H1 (cell line): Measurements from ENCODE around the gene BUB1B. TPM values are rescaled to one million over a fixed set of nuclear protein-coding genes. Genes with fewer than 3 reads are reported as not detected.

Experiments
- CTCF ChIA-PET: fragments of 300-600 bp; sonication (Branson Sonifier 250); formaldehyde crosslinking; loops from one replicate; lab custom pipeline; 2021; ENCODE audit not compliant: partially characterized antibody; lab: Charles Lee
- POLR2A ChIA-PET: fragments of 300-600 bp; sonication (Branson Sonifier 250); formaldehyde crosslinking; loops from one replicate; lab custom pipeline; 2021; ENCODE audit warnings: inconsistent platforms; ENCODE audit not compliant: partially characterized antibody; lab: Charles Lee
- DNase-seq, 2 experiments: peaks; one replicate each; pipeline versions ENCODE4 v3.0.0 to v3.0.0-alpha.2; 2010 to 2022; ENCODE audit warnings: low spot score in 2 of 2, low read depth in 1 of 2, mixed read lengths in 1 of 2
- FAIRE-seq: peaks from 2 replicates; lab custom pipeline; 2011; peaks lifted over from hg19 to GRCh38; lab: Jason Lieb, UNC
- H2AFZ ChIP-seq: 2 replicates; pipeline ENCODE4 v1.8.1; 2012; ENCODE audit warnings: low read length, inconsistent platforms
- H2AK5ac ChIP-seq: 2 replicates; pipeline ENCODE4 v1.6.1; 2013; ENCODE audit warnings: low read depth, low read length
- H2BK120ac ChIP-seq: replicated peaks from 2 replicates; pipeline ENCODE3; 2013; ENCODE audit warnings: low read depth, low read length, inconsistent platforms
- H2BK12ac ChIP-seq: 2 replicates; pipeline ENCODE4 v1.6.1; 2013; ENCODE audit warnings: low read depth, low read length
- H2BK15ac ChIP-seq: 2 replicates; pipeline ENCODE4 v1.6.1; 2013; ENCODE audit warnings: low read length
- H2BK20ac ChIP-seq: 2 replicates; pipeline ENCODE4 v1.6.1; 2013; ENCODE audit warnings: low read length
- H2BK5ac ChIP-seq: 2 replicates; pipeline ENCODE4 v1.6.1; 2013; ENCODE audit warnings: low read depth, low read length
- H3K14ac ChIP-seq: 2 replicates; pipeline ENCODE4 v1.6.1; 2013; ENCODE audit warnings: inconsistent platforms; ENCODE audit not compliant: insufficient read length
- H3K18ac ChIP-seq: 2 replicates; pipeline ENCODE4 v1.6.1; 2013; ENCODE audit warnings: low read length; ENCODE audit errors: extremely low read depth
- H3K23ac ChIP-seq: 2 replicates; pipeline ENCODE4 v1.6.1; 2013; ENCODE audit warnings: inconsistent platforms; ENCODE audit not compliant: insufficient read length
- H3K23me2 ChIP-seq: 2 replicates; pipeline ENCODE4 v1.6.1; 2013; ENCODE audit warnings: low read depth, low read length
- H3K27ac ChIP-seq: 2 replicates; pipeline ENCODE4 v1.6.1; 2011; ENCODE audit warnings: low read depth, low read length, inconsistent platforms
- H3K27me3 ChIP-seq, 4 experiments: replicated peaks in 1 of 4; 1 replicate in 1 of 4; 2 replicates in 3 of 4; pipeline versions ENCODE4 v1.6.1 to v1.8.1; 2011 to 2013; ENCODE audit warnings: low read length in 3 of 4, mild to moderate bottlenecking in 3 of 4, inconsistent platforms in 2 of 4, mixed read lengths in 2 of 4, moderate library complexity in 1 of 4; ENCODE audit not compliant: control insufficient read depth in 3 of 4, insufficient read depth in 3 of 4; ENCODE audit errors: extremely low read depth in 1 of 4
- H3K36me3 ChIP-seq, 4 experiments: 2 replicates each; pipeline versions ENCODE4 v1.6.1 to v1.8.1; 2011 to 2013; ENCODE audit warnings: mild to moderate bottlenecking in 4 of 4, low read length in 3 of 4, moderate library complexity in 2 of 4, control low read depth in 1 of 4, inconsistent platforms in 1 of 4; ENCODE audit not compliant: insufficient read depth in 4 of 4, control insufficient read depth in 2 of 4
- H3K4ac ChIP-seq: replicated peaks from 2 replicates; pipeline ENCODE3; 2013; ENCODE audit warnings: low read length, low read depth, mixed read lengths, inconsistent platforms; ENCODE audit not compliant: insufficient read length
- H3K4me1 ChIP-seq, 4 experiments: replicated peaks in 1 of 4; 1 replicate in 1 of 4; 2 replicates in 3 of 4; pipeline versions ENCODE4 v1.6.1 to v1.8.1; 2011 to 2013; ENCODE audit warnings: low read length in 3 of 4, inconsistent platforms in 2 of 4, mixed read lengths in 1 of 4; ENCODE audit not compliant: insufficient read depth in 4 of 4, control insufficient read depth in 3 of 4
- H3K4me2 ChIP-seq, 2 experiments: 2 replicates each; pipeline versions ENCODE4 v1.6.1 to v1.8.1; 2011 to 2013; ENCODE audit warnings: low read depth in 2 of 2, low read length in 2 of 2, control low read depth in 1 of 2, inconsistent platforms in 1 of 2, mild to moderate bottlenecking in 1 of 2; ENCODE audit not compliant: insufficient read depth in 1 of 2
- H3K4me3 ChIP-seq, 4 experiments: fragments of 200-600, 300-600 bp in 1 of 4; sonication (generic), shearing (Covaris generic), sonication (Bioruptor Twin) in 1 of 4; 2 replicates each; pipeline versions ENCODE4 v1.5.1 to v1.8.1; 2011 to 2016; ENCODE audit warnings: low read length in 4 of 4, low read depth in 3 of 4, control low read depth in 2 of 4, inconsistent platforms in 2 of 4, mild to moderate bottlenecking in 2 of 4, mixed read lengths in 1 of 4, moderate library complexity in 1 of 4; ENCODE audit not compliant: insufficient read depth in 2 of 4; ENCODE audit errors: extremely low read depth in 1 of 4
- H3K56ac ChIP-seq: replicated peaks from 2 replicates; pipeline ENCODE3; 2013; ENCODE audit warnings: low read depth, mild to moderate bottlenecking, mixed read lengths, low read length, inconsistent platforms; ENCODE audit not compliant: insufficient read length
- H3K79me1 ChIP-seq: 2 replicates; pipeline ENCODE4 v1.6.1; 2013; ENCODE audit warnings: low read depth, low read length, control low read depth
- H3K79me2 ChIP-seq, 2 experiments: 2 replicates each; pipeline versions ENCODE4 v1.6.1 to v1.8.1; 2012 to 2013; ENCODE audit warnings: low read length in 2 of 2, mild to moderate bottlenecking in 2 of 2, inconsistent platforms in 1 of 2; ENCODE audit not compliant: insufficient read depth in 2 of 2, control insufficient read depth in 1 of 2
- H3K9ac ChIP-seq, 4 experiments: replicated peaks in 1 of 4; 1 replicate in 1 of 4; 2 replicates in 3 of 4; pipeline versions ENCODE4 v1.6.1 to v1.8.1; 2011 to 2013; ENCODE audit warnings: low read depth in 3 of 4, low read length in 3 of 4, control low read depth in 2 of 4, mild to moderate bottlenecking in 2 of 4, moderate library complexity in 2 of 4, inconsistent platforms in 1 of 4; ENCODE audit errors: extremely low read depth in 1 of 4
- H3K9me3 ChIP-seq, 2 experiments: 2 replicates each; pipeline versions ENCODE4 v1.6.1 to v1.8.1; 2012 to 2013; ENCODE audit warnings: mild to moderate bottlenecking in 2 of 2, moderate library complexity in 2 of 2, control low read depth in 1 of 2, inconsistent platforms in 1 of 2, low read depth in 1 of 2, low read length in 1 of 2, mixed read lengths in 1 of 2; ENCODE audit not compliant: insufficient read depth in 2 of 2
- H4K20me1 ChIP-seq, 2 experiments: replicated peaks in 1 of 2; 2 replicates each; pipeline versions ENCODE3 to v1.8.1; 2011 to 2013; ENCODE audit warnings: inconsistent platforms in 2 of 2, low read length in 2 of 2, mild to moderate bottlenecking in 1 of 2; ENCODE audit not compliant: insufficient read depth in 2 of 2, control insufficient read depth in 1 of 2
- H4K5ac ChIP-seq: 2 replicates; pipeline ENCODE4 v1.6.1; 2013; ENCODE audit warnings: low read length, low read depth, mixed read lengths, inconsistent platforms; ENCODE audit not compliant: insufficient read length
- H4K8ac ChIP-seq: 2 replicates; pipeline ENCODE4 v1.8.0; 2013; ENCODE audit warnings: mild to moderate bottlenecking, moderate library complexity, low read length, inconsistent platforms; ENCODE audit not compliant: insufficient read depth; ENCODE audit errors: extremely low read depth
- H4K91ac ChIP-seq: replicated peaks from 2 replicates; pipeline ENCODE3; 2013; ENCODE audit warnings: low read length, mixed read lengths, inconsistent platforms; ENCODE audit not compliant: insufficient read length
- ASH2L ChIP-seq: fragments of 200-600, 300-600 bp; sonication (generic); IDR thresholded peaks from one replicate; pipeline ENCODE4 v1.7.1; 2017; ENCODE audit warnings: low read length
- ATF3 ChIP-seq: IDR thresholded peaks from 2 replicates; pipeline ENCODE4 v1.6.1; 2011; ENCODE audit warnings: low read depth, mild to moderate bottlenecking, low read length; ENCODE audit not compliant: insufficient read depth
- CHD2 ChIP-seq: IDR thresholded peaks from 2 replicates; pipeline ENCODE4 v1.6.1; 2012; ENCODE audit warnings: low read length, improper control_type of control experiment
- CTCF ChIP-seq, 3 experiments: IDR thresholded peaks; 1 replicate in 2 of 3; 2 replicates in 1 of 3; pipeline versions ENCODE4 v1.5.1 to v1.6.1; 2011; ENCODE audit warnings: low read length in 3 of 3, mild to moderate bottlenecking in 3 of 3, inconsistent platforms in 2 of 3, low read depth in 1 of 3, moderate library complexity in 1 of 3; ENCODE audit not compliant: insufficient read depth in 1 of 3; ENCODE audit errors: control extremely low read depth in 1 of 3
- EP300 ChIP-seq, 2 experiments: IDR thresholded peaks; 1 replicate in 1 of 2; 2 replicates in 1 of 2; pipeline ENCODE4 v1.6.1; 2011 to 2012; ENCODE audit warnings: low read depth in 2 of 2, low read length in 2 of 2, mild to moderate bottlenecking in 2 of 2, borderline replicate concordance in 1 of 2, inconsistent platforms in 1 of 2, moderate library complexity in 1 of 2
- RFX5 ChIP-seq: IDR thresholded peaks from 2 replicates; pipeline ENCODE4 v1.6.1; 2011; ENCODE audit warnings: low read depth, low read length, improper control_type of control experiment, borderline replicate concordance
- SUZ12 ChIP-seq: fragments of 200-600 bp; sonication (generic); IDR thresholded peaks from 2 replicates; pipeline ENCODE4 v1.6.1; 2012; ENCODE audit warnings: mild to moderate bottlenecking, inconsistent platforms, low read length, moderate library complexity, mixed read lengths
- TAF7 ChIP-seq: optimal IDR thresholded peaks from 2 replicates; pipeline ENCODE3; 2011; ENCODE audit warnings: low read depth, mild to moderate bottlenecking, inconsistent platforms, low read length, moderate library complexity, borderline replicate concordance
- WGBS, 2 experiments: shearing (Covaris generic) in 1 of 2; methylation state at CpG; one replicate each; pipeline versions ENCODE4 v1.1.6 to v1.1.7; 2013 to 2015; ENCODE audit warnings: low lambda C conversion rate in 2 of 2, mixed read lengths in 2 of 2, inconsistent platforms in 1 of 2, low coverage in 1 of 2, missing lambda C conversion rate in 1 of 2; ENCODE audit not compliant: insufficient replicate concordance in 2 of 2, insufficient coverage in 1 of 2, insufficient read length in 1 of 2; ENCODE audit errors: extremely low coverage in 1 of 2, missing lambda C conversion rate in 1 of 2; 5-methylcytosine and 5-hydroxymethylcytosine counted together
- polyA plus RNA-seq, 7 experiments: library from polyadenylated mRNA; depleted of rRNA in 3 of 7; stranded (reverse) in 5 of 7; unstranded in 2 of 7; fragments of >200 nt in 5 of 7; fragments of 200-250 nt in 2 of 7; gene quantifications; 1 replicate in 5 of 7; 2 replicates in 1 of 7; 4 replicates in 1 of 7; pipeline versions ENCODE4 v1.2.1 to v1.2.3, GENCODE V29; 2011 to 2013; ENCODE audit warnings: missing spikeins in 2 of 7, mixed read lengths in 2 of 7
- total RNA-seq: library from RNA; stranded (reverse); fragmentation: NEBNext Ultra II Directional; extraction: Animal tissue kit (Norgen Biotek cat#: 25700); gene quantifications from 2 replicates; pipeline ENCODE4 v1.2.1, GENCODE V29; 2021

Gene BUB1B
- total and polyA plus RNA-seq, 2 of the 8 experiments (the other 6 are each of a cell fraction or from before 2014, with no cell fraction given) = 48.9 to 144 TPM

GRCh38 chr15:40128766-40129660, 31.9 kb upstream of the BUB1B start:
- no peak overlapping the region for H3K27ac ChIP-seq
- H3K36me3 ChIP-seq = no peaks in the 10 kb centered on the region
- no peak overlapping the region for H3K9ac ChIP-seq
- WGBS, 2 experiments = 91% methylated on average over 27 of the region's 27 CpGs; no CpG with 5 or more reads in 1 of the 2 experiments
- no peak overlapping the region for H3K56ac ChIP-seq
- DNase-seq (no peak), FAIRE-seq (no peak)
- CTCF ChIA-PET = interaction anchor here (1.0 to 1.3 kb wide), 2 partner anchors 15 to 23 kb away, joined by 4 read pairs; no protein-coding TSS in a partner anchor
- peaks cover 4 to 13% (median 12%) of the 10 kb centered on the region in 4 experiments; a peak in 5 of 7 replicates for H3K4me1 ChIP-seq
- POLR2A ChIA-PET = no interaction called here
- 0 out of 2 replicates have a peak overlapping the region, but pooled peaks have one; percentile 23 for H2BK15ac ChIP-seq
- no peak overlapping the region for H2BK12ac ChIP-seq
- no peaks in the 10 kb centered on the region for H3K9me3 ChIP-seq
- no peaks in the 10 kb centered on the region for H3K79me1 ChIP-seq
- H3K18ac ChIP-seq = no peak overlapping the region
- no peak overlapping the region for H3K4me3 ChIP-seq
- no peak overlapping the region for H2BK5ac ChIP-seq
- H3K27me3 ChIP-seq = no peaks in the 10 kb centered on the region
- no peak overlapping the region for H3K23ac ChIP-seq
- no peak overlapping the region for H4K5ac ChIP-seq
- no peaks in the 10 kb centered on the region for H3K79me2 ChIP-seq
- H2AK5ac ChIP-seq = no peak overlapping the region
- no peak overlapping the region for H2BK120ac ChIP-seq
- H2AFZ ChIP-seq = no peak overlapping the region
- H3K4me2 ChIP-seq = no peak overlapping the region
- H4K8ac ChIP-seq = no peak overlapping the region
- no peak overlapping the region for H2BK20ac ChIP-seq
- H4K20me1 ChIP-seq = no peaks in the 10 kb centered on the region
- no peak overlapping the region for H3K14ac ChIP-seq
- no peak overlapping the region for H4K91ac ChIP-seq
- H3K4ac ChIP-seq = no peak overlapping the region
- no peaks in the 10 kb centered on the region for H3K23me2 ChIP-seq
- TF ChIP-seq ATF3 (no peak), SUZ12 (no peak), TAF7 (no peak), EP300 (IDR thresholded peaks at IDR 0.05; ENCODE audit: borderline replicate concordance in 1 of 2, low read depth in 2 of 2, low read length in 2 of 2) (no peak), CTCF (IDR thresholded peaks at IDR 0.05; ENCODE audit: control extremely low read depth in 1 of 3, insufficient read depth in 1 of 3, low read depth in 1 of 3, low read length in 3 of 3) (no peak), CHD2 (no peak), RFX5 (no peak), ASH2L (no peak)
